Endothelial cell (in vitro differentiated cells): ENCODE measurements around the gene GEMIN5. TPM values are rescaled to one million over a fixed set of nuclear protein-coding genes. Genes with fewer than 3 reads are reported as not detected.

Experiments
- DNase-seq: peaks from one replicate; pipeline ENCODE4 v3.0.0; 2021; ENCODE audit warnings: low spot score
- H3K27ac Mint-ChIP-seq: one replicate; pipeline ENCODE4 v1.8.0; 2021; ENCODE audit warnings: mixed read lengths, inconsistent platforms; ENCODE audit not compliant: unreplicated experiment
- H3K27me3 Mint-ChIP-seq: one replicate; pipeline ENCODE4 v1.8.0; 2021; ENCODE audit warnings: mild to moderate bottlenecking, moderate library complexity, mixed read lengths, inconsistent platforms; ENCODE audit not compliant: unreplicated experiment
- H3K36me3 Mint-ChIP-seq: one replicate; pipeline ENCODE4 v1.8.0; 2021; ENCODE audit warnings: mild to moderate bottlenecking, low read depth, mixed read lengths, inconsistent platforms; ENCODE audit not compliant: unreplicated experiment
- H3K4me1 Mint-ChIP-seq: one replicate; pipeline ENCODE4 v1.8.0; 2021; ENCODE audit warnings: mild to moderate bottlenecking, mixed read lengths, inconsistent platforms; ENCODE audit not compliant: unreplicated experiment
- H3K4me3 Mint-ChIP-seq: one replicate; pipeline ENCODE4 v1.8.0; 2021; ENCODE audit warnings: mild to moderate bottlenecking, mixed read lengths, inconsistent platforms; ENCODE audit not compliant: unreplicated experiment
- H3K9me3 Mint-ChIP-seq: one replicate; pipeline ENCODE4 v1.8.0; 2021; ENCODE audit warnings: mixed read lengths, inconsistent platforms; ENCODE audit not compliant: unreplicated experiment
- total RNA-seq: library from RNA; stranded (reverse); fragmentation: NEBNext Ultra II Directional; extraction: Animal tissue kit (Norgen Biotek cat#: 25700); gene quantifications from one replicate; pipeline ENCODE4 v1.2.1, GENCODE V29; 2021; ENCODE audit not compliant: unreplicated experiment
- TF ChIP-seq, protein P1 (sequence below): fragments of 200-600 bp; sonication (generic); IDR thresholded peaks from one replicate; pipeline ENCODE4 v1.5.0; 2021; ENCODE audit warnings: antibody characterized with exemption; ENCODE audit not compliant: unreplicated experiment

GEMIN5 gene
- total RNA-seq, 1 donor from 2014 or later = 16.9 TPM

DNA sequence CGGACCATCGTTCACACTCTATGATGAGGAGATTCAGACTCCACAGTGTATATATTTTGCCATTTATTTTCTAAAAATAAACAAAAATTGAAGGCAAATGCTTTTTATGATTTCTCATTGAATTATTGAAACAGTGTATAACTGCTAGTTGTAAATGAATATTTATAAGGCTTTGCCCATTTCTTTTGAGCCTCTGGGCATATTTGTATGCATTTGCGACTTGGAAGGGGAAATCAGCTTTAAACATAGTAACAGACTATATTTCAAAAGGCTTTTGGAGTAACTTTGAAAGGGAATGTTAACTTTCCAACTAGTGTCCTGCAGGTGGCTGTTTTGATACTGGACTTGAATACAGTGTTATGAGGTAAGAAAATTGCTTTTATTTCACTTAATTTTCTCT is 28.9 kb upstream of the GEMIN5 start:
- Mint-ChIP-seq H3K27me3 (peaks cover 3% of the 10 kb centered on the region), H3K36me3 (peaks cover 29% of the 10 kb centered on the region), H3K4me1 (peaks cover 44% of the 10 kb centered on the region), H3K27ac (peak overlapping the region; percentile 95), H3K4me3 (peak overlapping the region; percentile 84), H3K9me3 (no peaks in the 10 kb centered on the region)
- TF ChIP-seq, protein P1, sequence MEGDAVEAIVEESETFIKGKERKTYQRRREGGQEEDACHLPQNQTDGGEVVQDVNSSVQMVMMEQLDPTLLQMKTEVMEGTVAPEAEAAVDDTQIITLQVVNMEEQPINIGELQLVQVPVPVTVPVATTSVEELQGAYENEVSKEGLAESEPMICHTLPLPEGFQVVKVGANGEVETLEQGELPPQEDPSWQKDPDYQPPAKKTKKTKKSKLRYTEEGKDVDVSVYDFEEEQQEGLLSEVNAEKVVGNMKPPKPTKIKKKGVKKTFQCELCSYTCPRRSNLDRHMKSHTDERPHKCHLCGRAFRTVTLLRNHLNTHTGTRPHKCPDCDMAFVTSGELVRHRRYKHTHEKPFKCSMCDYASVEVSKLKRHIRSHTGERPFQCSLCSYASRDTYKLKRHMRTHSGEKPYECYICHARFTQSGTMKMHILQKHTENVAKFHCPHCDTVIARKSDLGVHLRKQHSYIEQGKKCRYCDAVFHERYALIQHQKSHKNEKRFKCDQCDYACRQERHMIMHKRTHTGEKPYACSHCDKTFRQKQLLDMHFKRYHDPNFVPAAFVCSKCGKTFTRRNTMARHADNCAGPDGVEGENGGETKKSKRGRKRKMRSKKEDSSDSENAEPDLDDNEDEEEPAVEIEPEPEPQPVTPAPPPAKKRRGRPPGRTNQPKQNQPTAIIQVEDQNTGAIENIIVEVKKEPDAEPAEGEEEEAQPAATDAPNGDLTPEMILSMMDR = no peak
- no peak for DNase-seq

DNA sequence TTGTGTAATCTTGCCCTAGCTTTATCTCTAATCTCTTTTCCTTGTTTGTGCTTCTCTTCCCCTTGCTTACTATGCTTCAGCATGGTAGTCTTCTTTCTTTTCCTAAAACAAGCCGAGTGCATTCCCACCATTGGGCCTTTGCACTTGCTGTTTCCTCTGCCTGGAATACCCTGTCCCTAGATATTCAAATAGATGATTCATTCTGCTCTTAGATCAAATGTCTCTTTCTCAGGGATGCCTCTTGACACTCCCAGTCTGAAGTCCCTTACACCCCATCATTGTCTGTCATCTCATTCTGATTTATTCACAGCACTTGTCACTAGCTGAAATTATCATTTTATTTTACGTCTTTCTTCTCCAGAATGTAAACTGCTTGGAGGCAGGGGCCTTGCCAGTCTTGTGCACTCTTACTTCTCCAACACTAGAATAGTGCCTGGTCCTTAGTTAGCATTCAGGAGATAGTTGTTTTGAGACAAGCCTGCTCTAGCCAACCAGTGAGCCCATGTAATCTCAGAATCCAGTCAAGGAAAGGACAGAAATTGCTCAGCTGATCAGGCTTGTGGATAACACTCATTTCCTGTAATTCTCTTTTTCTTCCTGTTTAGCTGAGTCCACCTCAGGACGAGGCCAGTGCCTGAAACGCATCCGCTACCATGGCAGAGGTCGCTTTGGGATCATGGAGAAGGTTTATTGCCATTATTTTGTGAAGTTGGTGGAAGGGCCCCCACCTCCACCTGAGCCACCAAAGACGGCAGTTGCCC is 28.2 kb upstream of the GEMIN5 start:
- peak; percentile 29 for DNase-seq
- H3K27ac Mint-ChIP-seq = peak overlapping the region; percentile 95
- peaks cover 29% of the 10 kb centered on the region for H3K36me3 Mint-ChIP-seq

DNA sequence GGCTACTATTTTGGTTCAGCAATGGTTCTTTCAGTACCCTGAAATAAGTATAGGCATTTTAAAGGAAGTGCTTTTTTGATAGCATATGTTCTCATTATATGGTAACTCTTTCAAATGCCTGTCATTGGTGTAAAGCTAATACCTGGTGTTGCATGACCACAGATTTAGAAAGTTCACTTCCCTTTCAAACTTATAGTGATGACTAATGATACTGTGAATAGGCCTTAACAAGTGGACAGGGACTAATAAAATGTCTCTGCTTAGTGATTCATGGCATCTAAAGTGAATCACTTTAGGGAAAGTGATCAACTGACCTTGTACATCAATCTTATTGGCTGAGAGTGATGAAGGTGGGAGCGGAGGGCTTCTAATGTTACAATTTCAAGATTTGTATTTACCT is 24.5 kb upstream of the GEMIN5 start:
- Mint-ChIP-seq H3K4me1 (peaks cover 26% of the 10 kb centered on the region), H3K27ac (no peak overlapping the region), H3K27me3 (peaks cover 3% of the 10 kb centered on the region), H3K9me3 (no peaks in the 10 kb centered on the region), H3K4me3 (no peak overlapping the region), H3K36me3 (peaks cover 23% of the 10 kb centered on the region)
- TF ChIP-seq, protein P1 = no peak
- DNase-seq = no peak

More for the DNA sequence above, 28.2 kb upstream of the GEMIN5 start:
- Mint-ChIP-seq H3K27me3 (peaks cover 3% of the 10 kb centered on the region), H3K4me3 (peak overlapping the region; percentile 9), H3K4me1 (peaks cover 44% of the 10 kb centered on the region), H3K9me3 (no peaks in the 10 kb centered on the region)
- TF ChIP-seq, protein P1 = no peak

DNA sequence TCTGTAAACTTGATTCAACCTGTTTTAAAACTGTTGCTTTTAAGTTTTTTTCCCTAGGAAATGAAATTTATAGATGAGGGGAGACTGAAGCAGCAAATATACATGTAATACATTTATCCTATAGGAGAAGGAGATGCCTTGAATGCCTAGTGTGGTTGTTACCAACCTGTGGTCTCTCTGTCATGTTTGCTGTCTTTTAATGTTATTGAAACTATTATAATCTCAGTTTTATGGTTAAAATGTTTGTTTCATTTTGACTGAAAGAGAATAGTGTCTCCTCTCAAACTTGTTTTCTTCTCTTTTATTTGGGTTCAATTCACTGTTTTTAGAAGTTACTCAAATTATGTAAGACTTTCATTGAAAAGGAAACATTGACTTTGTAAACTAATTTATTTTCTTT is 18.7 kb upstream of the GEMIN5 start:
- H3K27ac Mint-ChIP-seq = no peak overlapping the region
- TF ChIP-seq, protein P1 = no peak
- H3K4me3 Mint-ChIP-seq = no peak overlapping the region
- no peaks in the 10 kb centered on the region for H3K36me3 Mint-ChIP-seq
- H3K4me1 Mint-ChIP-seq = no peaks in the 10 kb centered on the region
- no peaks in the 10 kb centered on the region for H3K9me3 Mint-ChIP-seq
- no peaks in the 10 kb centered on the region for H3K27me3 Mint-ChIP-seq
- DNase-seq = no peak

DNA sequence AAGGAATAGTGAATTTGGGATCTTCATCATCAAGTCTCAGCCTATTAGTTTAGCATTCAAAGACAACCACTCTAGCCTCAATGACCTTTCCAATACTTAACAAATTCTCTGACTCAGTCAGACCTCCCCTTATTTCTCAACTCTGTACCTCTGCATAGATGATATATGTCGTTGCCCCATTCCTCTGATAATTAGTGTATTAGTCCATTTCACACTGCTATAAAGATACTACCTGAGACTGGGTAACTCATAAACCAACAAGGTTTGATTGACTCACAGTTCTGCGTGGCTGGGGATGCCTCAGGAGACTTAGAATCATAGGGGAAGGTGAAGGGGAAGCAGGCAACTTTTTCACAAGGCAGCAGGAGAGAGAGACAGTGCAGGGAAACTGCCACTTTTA is 11.8 kb upstream of the GEMIN5 start:
- TF ChIP-seq, protein P1 = no peak
- H3K4me1 Mint-ChIP-seq = no peaks in the 10 kb centered on the region
- DNase-seq = no peak

More for the DNA sequence above, 11.8 kb upstream of the GEMIN5 start:
- H3K9me3 Mint-ChIP-seq = no peaks in the 10 kb centered on the region
- no peak overlapping the region for H3K27ac Mint-ChIP-seq
- H3K27me3 Mint-ChIP-seq = no peaks in the 10 kb centered on the region
- no peaks in the 10 kb centered on the region for H3K36me3 Mint-ChIP-seq
- H3K4me3 Mint-ChIP-seq = no peak overlapping the region
